K562 (cell line): ENCODE data around the gene KLHL33. TPM values are rescaled to one million over a fixed set of nuclear protein-coding genes. Genes with fewer than 3 reads are reported as not detected.

Experiments
- BHLHE40 ChIP-seq: IDR thresholded peaks from 2 replicates; pipeline ENCODE4 v1.6.1; 2011; ENCODE audit warnings: low read length, improper control_type of control experiment
- ESRRA ChIP-seq: fragments of 450-650 bp; IDR thresholded peaks from 2 replicates; pipeline ENCODE4 v1.6.1; 2014; ENCODE audit warnings: low read depth, mild to moderate bottlenecking, moderate library complexity, borderline replicate concordance
- KLF16 ChIP-seq: IDR thresholded peaks from 2 replicates; pipeline ENCODE4 v1.6.1; 2016; ENCODE audit warnings: antibody characterized with exemption
- SNIP1 ChIP-seq: fragments of 450-650 bp; IDR thresholded peaks from 2 replicates; pipeline ENCODE4 v1.7.1; 2017; ENCODE audit warnings: low read depth, mild to moderate bottlenecking
- SOX6 ChIP-seq: fragments of 450-650 bp; IDR thresholded peaks from 2 replicates; pipeline ENCODE4 v1.6.1; 2014; ENCODE audit warnings: mild to moderate bottlenecking
- STAT5A ChIP-seq: IDR thresholded peaks from 2 replicates; pipeline ENCODE4 v1.6.1; 2012; ENCODE audit warnings: low read length, inconsistent platforms, borderline replicate concordance
- TFAM ChIP-seq: fragments of 250-450 bp; sonication (Bioruptor Pico); conservative IDR thresholded peaks from 2 replicates; pipeline ENCODE4 v1.5.0; 2021; ENCODE audit warnings: mild to moderate bottlenecking, moderate library complexity
- VEZF1 ChIP-seq: fragments of 200-800 bp; sonication (Bioruptor generic); IDR thresholded peaks from 2 replicates; pipeline ENCODE4 v1.6.1; 2017; ENCODE audit warnings: missing genetic modification characterization, missing compliant biosample characterization
- ZNF184 ChIP-seq: sonication (generic); formaldehyde crosslinking; IDR thresholded peaks from 2 replicates; pipeline ENCODE4 v1.5.0; 2020; ENCODE audit warnings: missing genetic modification reagents
- ZNF76 ChIP-seq: fragments of 250-450 bp; sonication (Bioruptor Pico); IDR thresholded peaks from 2 replicates; pipeline ENCODE4 v1.4.0; 2020; ENCODE audit warnings: mild to moderate bottlenecking, moderate library complexity, borderline replicate concordance
- ZNF766 ChIP-seq: fragments of 200-800 bp; sonication (Bioruptor generic); conservative IDR thresholded peaks from 2 replicates; pipeline ENCODE4 v1.6.1; 2016; ENCODE audit warnings: missing genetic modification characterization, missing compliant biosample characterization
- polyA plus RNA-seq, 8 experiments: library from polyadenylated mRNA; depleted of rRNA in 4 of 8; stranded (reverse) in 5 of 8; unstranded in 3 of 8; fragments of >200 nt; fragmentation: Nextera tagmentation in 2 of 8; fragmentation: Illumina TruSeq in 1 of 8; extraction: Ambion mirVana in 2 of 8; extraction: Trizol in 1 of 8; gene quantifications; 2 replicates each; pipeline versions ENCODE4 v1.2.1 to v1.2.3, GENCODE V29; 2011 to 2014; ENCODE audit warnings: inconsistent platforms in 1 of 8, missing spikeins in 1 of 8
- total RNA-seq, 7 experiments: library from RNA; depleted of rRNA in 6 of 7; stranded (reverse); fragments of >200 nt in 6 of 7; fragmentation: Illumina TruSeq in 2 of 7; extraction: Trizol in 2 of 7; gene quantifications; 2 replicates each; pipeline versions ENCODE4 v1.2.1 to v1.2.3, GENCODE V29; 2011 to 2021; ENCODE audit warnings: low replicate concordance in 1 of 7
- TF ChIP-seq, protein P1 (sequence below), 2 experiments: IDR thresholded peaks; 2 replicates each; pipeline ENCODE4 v1.6.1; 2012; ENCODE audit warnings: improper control_type of control experiment in 2 of 2, low read depth in 2 of 2, low read length in 2 of 2, borderline replicate concordance in 1 of 2
- TF ChIP-seq, protein P2 (sequence below), 2 experiments: fragments of 150-350 bp in 1 of 2; IDR thresholded peaks; 2 replicates each; pipeline ENCODE4 v1.6.1; 2012 to 2016; ENCODE audit warnings: low read depth in 2 of 2, low read length in 2 of 2, mild to moderate bottlenecking in 1 of 2, moderate library complexity in 1 of 2

KLHL33 gene
- total and polyA plus RNA-seq, 9 of the 15 experiments (the other 6 are each of a cell fraction or from before 2014, with no cell fraction given), result 0.04 to 0.27 (median 0.13) TPM; not detected in 6

GRCh38 chr14:20477211-20477876 is 41.4 kb upstream of the KLHL33 start (continued):
- no peak for TF ChIP-seq SNIP1
- no peak for TF ChIP-seq ZNF76
- no peak for TF ChIP-seq TFAM (CRISPR knock-in tag)
- TF ChIP-seq SOX6, result peak; percentile 52
- peak; percentile 39; the same call in 1 of the 2 replicates for TF ChIP-seq VEZF1 (CRISPR knock-in tag)
- peak; percentile 24; the same call in 1 of the 2 replicates for TF ChIP-seq BHLHE40
- peak; percentile 40; the same call in 1 of the 2 replicates for TF ChIP-seq KLF16
- TF ChIP-seq ZNF766 (CRISPR knock-in tag), result 0 out of 2 replicates have a peak, but pooled peaks have one; percentile 33
- peak; percentile 68; the same call in 1 of the 2 replicates for TF ChIP-seq ESRRA
- peak; percentile 24; the same call in 1 of the 2 replicates for TF ChIP-seq STAT5A
- TF ChIP-seq, protein P1, sequence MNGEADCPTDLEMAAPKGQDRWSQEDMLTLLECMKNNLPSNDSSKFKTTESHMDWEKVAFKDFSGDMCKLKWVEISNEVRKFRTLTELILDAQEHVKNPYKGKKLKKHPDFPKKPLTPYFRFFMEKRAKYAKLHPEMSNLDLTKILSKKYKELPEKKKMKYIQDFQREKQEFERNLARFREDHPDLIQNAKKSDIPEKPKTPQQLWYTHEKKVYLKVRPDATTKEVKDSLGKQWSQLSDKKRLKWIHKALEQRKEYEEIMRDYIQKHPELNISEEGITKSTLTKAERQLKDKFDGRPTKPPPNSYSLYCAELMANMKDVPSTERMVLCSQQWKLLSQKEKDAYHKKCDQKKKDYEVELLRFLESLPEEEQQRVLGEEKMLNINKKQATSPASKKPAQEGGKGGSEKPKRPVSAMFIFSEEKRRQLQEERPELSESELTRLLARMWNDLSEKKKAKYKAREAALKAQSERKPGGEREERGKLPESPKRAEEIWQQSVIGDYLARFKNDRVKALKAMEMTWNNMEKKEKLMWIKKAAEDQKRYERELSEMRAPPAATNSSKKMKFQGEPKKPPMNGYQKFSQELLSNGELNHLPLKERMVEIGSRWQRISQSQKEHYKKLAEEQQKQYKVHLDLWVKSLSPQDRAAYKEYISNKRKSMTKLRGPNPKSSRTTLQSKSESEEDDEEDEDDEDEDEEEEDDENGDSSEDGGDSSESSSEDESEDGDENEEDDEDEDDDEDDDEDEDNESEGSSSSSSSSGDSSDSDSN (IDR thresholded peaks at IDR 0.05; ENCODE audit: borderline replicate concordance in 1 of 2, low read depth in 2 of 2, low read length in 2 of 2), result no peak
- TF ChIP-seq ZNF184 (CRISPR knock-in tag), result no peak
- TF ChIP-seq, protein P2, sequence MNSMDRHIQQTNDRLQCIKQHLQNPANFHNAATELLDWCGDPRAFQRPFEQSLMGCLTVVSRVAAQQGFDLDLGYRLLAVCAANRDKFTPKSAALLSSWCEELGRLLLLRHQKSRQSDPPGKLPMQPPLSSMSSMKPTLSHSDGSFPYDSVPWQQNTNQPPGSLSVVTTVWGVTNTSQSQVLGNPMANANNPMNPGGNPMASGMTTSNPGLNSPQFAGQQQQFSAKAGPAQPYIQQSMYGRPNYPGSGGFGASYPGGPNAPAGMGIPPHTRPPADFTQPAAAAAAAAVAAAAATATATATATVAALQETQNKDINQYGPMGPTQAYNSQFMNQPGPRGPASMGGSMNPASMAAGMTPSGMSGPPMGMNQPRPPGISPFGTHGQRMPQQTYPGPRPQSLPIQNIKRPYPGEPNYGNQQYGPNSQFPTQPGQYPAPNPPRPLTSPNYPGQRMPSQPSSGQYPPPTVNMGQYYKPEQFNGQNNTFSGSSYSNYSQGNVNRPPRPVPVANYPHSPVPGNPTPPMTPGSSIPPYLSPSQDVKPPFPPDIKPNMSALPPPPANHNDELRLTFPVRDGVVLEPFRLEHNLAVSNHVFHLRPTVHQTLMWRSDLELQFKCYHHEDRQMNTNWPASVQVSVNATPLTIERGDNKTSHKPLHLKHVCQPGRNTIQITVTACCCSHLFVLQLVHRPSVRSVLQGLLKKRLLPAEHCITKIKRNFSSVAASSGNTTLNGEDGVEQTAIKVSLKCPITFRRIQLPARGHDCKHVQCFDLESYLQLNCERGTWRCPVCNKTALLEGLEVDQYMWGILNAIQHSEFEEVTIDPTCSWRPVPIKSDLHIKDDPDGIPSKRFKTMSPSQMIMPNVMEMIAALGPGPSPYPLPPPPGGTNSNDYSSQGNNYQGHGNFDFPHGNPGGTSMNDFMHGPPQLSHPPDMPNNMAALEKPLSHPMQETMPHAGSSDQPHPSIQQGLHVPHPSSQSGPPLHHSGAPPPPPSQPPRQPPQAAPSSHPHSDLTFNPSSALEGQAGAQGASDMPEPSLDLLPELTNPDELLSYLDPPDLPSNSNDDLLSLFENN (IDR thresholded peaks at IDR 0.05; ENCODE audit: low read depth in 2 of 2, low read length in 2 of 2), result 0 out of 4 replicates have a peak, but pooled peaks of 1 of the 2 experiments have one; percentile 28
